GM13977 (cell line): ENCODE data around the gene HES6.

Experiments used
- DNase-seq: peaks from one replicate; pipeline ENCODE4 v3.0.0; 2012; ENCODE audit warnings: low spot score
- CTCF ChIP-seq: IDR thresholded peaks from 2 replicates; pipeline ENCODE4 v1.5.1; 2012; ENCODE audit warnings: mild to moderate bottlenecking, control low read depth; ENCODE audit not compliant: insufficient read depth; ENCODE audit errors: extremely low read depth, missing control alignments
- in situ Hi-C: fragments of 300-500 bp; cut with MboI; formaldehyde crosslinking; loops from one replicate; pipeline ENCODE4 v1.12.0; 2022; ENCODE audit warnings: low sequenced_read_pairs, low pct_unique_long_range_greater_than_20kb, mixed read lengths, inconsistent platforms; ENCODE audit not compliant: unreplicated experiment

HES6 gene

GRCh38 chr2:238239863-238240756 lies at the start of gene HES6:
Gene HES6 (minus strand): TSS chr2:238240038. CDS start chr2:238239905, 133 bp downstream.
- peak; percentile 5 for TF ChIP-seq CTCF
- in situ Hi-C loops = no loop called here
- peak; percentile 97 for DNase-seq

- no peak for TF ChIP-seq CTCF
- no peak for DNase-seq
- in situ Hi-C loops = no loop called here
Measured at GRCh38 chr2:238289574-238289973, 49.7 kb upstream of the HES6 start.

GRCh38 chr2:238288650-238289573 lies 49.1 kb upstream of the HES6 start:
- in situ Hi-C loops = no loop called here
- DNase-seq = peak; percentile 99
- peak; percentile 27 for TF ChIP-seq CTCF

GRCh38 chr2:238287737-238288649 lies 48.2 kb upstream of the HES6 start, which contains the start of gene PER2:
Gene PER2 (minus strand): TSS chr2:238288610. CDS start chr2:238277936, 10,674 bp downstream.
- in situ Hi-C loops = no loop called here
- peak; percentile 50 for DNase-seq
- TF ChIP-seq CTCF = no peak

- in situ Hi-C loops = no loop called here
- no peak for DNase-seq
- TF ChIP-seq CTCF = no peak
Measured at GRCh38 chr2:238286987-238287736, 47.3 kb upstream of the HES6 start.
